Ovary (tissue), 9 donors: Measurements from ENCODE around the gene CD2. TPM values are rescaled to one million over a fixed set of nuclear protein-coding genes. Genes with fewer than 3 reads are reported as not detected.

ENCODE experiments used
- DNase-seq, 5 donors: peaks; one replicate each; pipeline ENCODE4 v3.0.0-alpha.2; 2019 to 2020
- H3K27ac ChIP-seq, 2 donors: fragments of 200-600 bp; one replicate each; pipeline versions ENCODE4 v1.5.1 to v1.8.0; 2019 to 2022
- H3K27me3 ChIP-seq: fragments of 200-600 bp; one replicate; pipeline ENCODE4 v1.8.0; 2022
- H3K36me3 ChIP-seq: fragments of 200-600 bp; sonication (generic); one replicate; pipeline ENCODE4 v1.5.1; 2019
- H3K4me1 ChIP-seq: one replicate; pipeline ENCODE4 v1.8.1; 2013; ENCODE audit warnings: mild to moderate bottlenecking, moderate library complexity; ENCODE audit not compliant: insufficient read depth
- H3K4me3 ChIP-seq: fragments of 200-600 bp; sonication (generic); one replicate; pipeline ENCODE4 v1.5.1; 2017
- H3K9me3 ChIP-seq, 2 donors: fragments of 200-600 bp in 1 of 2; sonication (generic) in 1 of 2; one replicate each; pipeline versions ENCODE4 v1.5.1 to v1.8.1; 2013 to 2019; ENCODE audit warnings: mild to moderate bottlenecking in 1 of 2, moderate library complexity in 1 of 2
- CTCF ChIP-seq, 3 donors: fragments of 450-650 bp in 2 of 3; fragments of 200-600 bp in 1 of 3; IDR thresholded peaks; one replicate each; pipeline versions ENCODE4 v1.5.1 to v1.8.0; 2016 to 2022; ENCODE audit warnings: antibody characterized with exemption in 3 of 3, mild to moderate bottlenecking in 1 of 3
- EP300 ChIP-seq: sonication (generic); formaldehyde crosslinking; IDR thresholded peaks from one replicate; pipeline ENCODE4 v1.6.1; 2017; ENCODE audit warnings: antibody characterized with exemption
- POLR2A ChIP-seq: fragments of 450-650 bp; IDR thresholded peaks from one replicate; pipeline ENCODE4 v1.6.1; 2017; ENCODE audit warnings: antibody characterized with exemption, mild to moderate bottlenecking, moderate library complexity
- WGBS, 3 donors: extraction: QIAGEN DNeasy Blood & Tissue Kit in 1 of 3; methylation state at CpG; one replicate each; pipeline versions ENCODE4 v1.1.5 to v1.1.7; 2013 to 2017; 5-methylcytosine and 5-hydroxymethylcytosine counted together
- intact Hi-C, 4 donors: fragments of 100-400 bp; cut with DNase I; formaldehyde crosslinking; loops; one replicate each; pipeline versions ENCODE4 v1.11.0 to v1.15.1; 2022 to 2023
- polyA plus RNA-seq, 2 donors: library from polyadenylated mRNA; stranded (reverse); fragments of 200-250 nt in 1 of 2; fragments of 350-450 nt in 1 of 2; fragmentation: Illumina TruSeq in 1 of 2; extraction: RNeasy Lipid Tissue Mini Kit (QIAGEN cat#74804) in 1 of 2; gene quantifications; one replicate each; pipeline ENCODE4 v1.2.3, GENCODE V29; 2013 to 2014
- total RNA-seq, 7 donors: library from RNA; depleted of rRNA in 2 of 7; stranded (reverse); fragments of >200 nt in 2 of 7; fragmentation: NEBNext Ultra II Directional in 3 of 7; extraction: Animal tissue kit (Norgen Biotek cat#: 25700) in 3 of 7; gene quantifications; one replicate each; pipeline versions ENCODE4 v1.1.0 to v1.2.4, GENCODE V29; 2016 to 2023
- donor health status: DM: no; HTN: no; CAD: no; lungs with moderate emphysema.
- donor health status: DM: no; HTN: no; CAD: no.
- donor health status: Bipolar disorder and iron deficiency.
- donor health status: DM: yes; HTN: yes; CAD: no.
- donor health status: DM: no; HTN: no; CAD: no.
- donor health status: DM: yes; HTN: yes; CAD: no.

CD2 gene
- total and polyA plus RNA-seq, 9 donors = 0.30 to 11.1 (median 1.0) TPM

GRCh38 chr1:116766616-116767469 is 12.6 kb downstream of the CD2 start:
- TF ChIP-seq POLR2A (no peak), EP300 (no peak), CTCF (IDR thresholded peaks at IDR 0.05) (no peak)
- no peak overlapping the region for H3K4me3 ChIP-seq
- intact Hi-C loops = no loop called here
- WGBS, 3 donors = 87 to 91% (median 89%) methylated on average over 13 of the region's 13 CpGs
- no peaks in the 10 kb centered on the region for H3K36me3 ChIP-seq
- no peaks in the 10 kb centered on the region for H3K4me1 ChIP-seq
- DNase-seq = no peak
- no peaks in the 10 kb centered on the region for H3K27me3 ChIP-seq
- H3K9me3 ChIP-seq = peaks cover 0 to 3% of the 10 kb centered on the region in 2 donors
- no peak overlapping the region for H3K27ac ChIP-seq

GRCh38 chr1:116767782-116768382 is 13.7 kb downstream of the CD2 start:
- Histone ChIP-seq H3K36me3 (no peaks in the 10 kb centered on the region), H3K27me3 (no peaks in the 10 kb centered on the region), H3K4me1 (no peaks in the 10 kb centered on the region), H3K27ac (no peak overlapping the region), H3K4me3 (no peak overlapping the region), H3K9me3 (peaks cover 0 to 3% of the 10 kb centered on the region in 2 donors)
- no peak for TF ChIP-seq POLR2A
- TF ChIP-seq EP300 = no peak
- no peak for TF ChIP-seq CTCF (IDR thresholded peaks at IDR 0.05)
- intact Hi-C loops = no loop called here
- 91 to 93% (median 92%) methylated on average over 5 of the region's 5 CpGs for WGBS, 3 donors
- no peak for DNase-seq

GRCh38 chr1:116768416-116769103 is 14.3 kb downstream of the CD2 start:
- Histone ChIP-seq H3K9me3 (peaks cover 0 to 3% of the 10 kb centered on the region in 2 donors), H3K4me1 (no peaks in the 10 kb centered on the region), H3K4me3 (no peak overlapping the region), H3K27ac (no peak overlapping the region), H3K27me3 (no peaks in the 10 kb centered on the region), H3K36me3 (no peaks in the 10 kb centered on the region)
- intact Hi-C loops = no loop called here
- 86 to 90% (median 87%) methylated on average over 13 of the region's 13 CpGs for WGBS, 3 donors
- no peak for DNase-seq
- no peak for TF ChIP-seq EP300
- TF ChIP-seq POLR2A = no peak
- TF ChIP-seq CTCF (IDR thresholded peaks at IDR 0.05) = no peak

GRCh38 chr1:116769104-116769452 is 14.8 kb downstream of the CD2 start:
- no peak for DNase-seq
- Histone ChIP-seq H3K4me3 (no peak overlapping the region), H3K9me3 (peaks cover 0 to 3% of the 10 kb centered on the region in 2 donors), H3K27ac (no peak overlapping the region), H3K4me1 (no peaks in the 10 kb centered on the region), H3K36me3 (no peaks in the 10 kb centered on the region), H3K27me3 (no peaks in the 10 kb centered on the region)
- WGBS, 3 donors = 83 to 87% (median 84%) methylated on average over 6 of the region's 6 CpGs
- TF ChIP-seq POLR2A (no peak), EP300 (no peak), CTCF (IDR thresholded peaks at IDR 0.05) (no peak)
- intact Hi-C loops = no loop called here
